HepG2 (cell line): ENCODE data around the gene PTPRF. TPM values are rescaled to one million over a fixed set of nuclear protein-coding genes. Genes with fewer than 3 reads are reported as not detected.

ENCODE experiments used
- ATAC-seq: fragments of 200-7000 bp; cut with Tn5 transposase; 3 replicates; pipeline ENCODE4 v1.9.1; 2020; ENCODE audit warnings: mild to moderate bottlenecking, moderate library complexity
- BruUV-seq: library from RNA; stranded (reverse); fragments of 400-500 nt; replicated peaks from 2 replicates; lab custom pipeline; 2021; lab: Mats Ljungman, UMichigan
- CTCF ChIA-PET: fragments of 300-600 bp; formaldehyde crosslinking; extraction: SDS; loops from one replicate; lab custom pipeline; 2021; ENCODE audit warnings: low total read pairs, inconsistent platforms, low intra/inter-chr PET ratio; lab: Yijun Ruan, JAX
- POLR2A ChIA-PET: fragments of 350-600 bp; sonication (Branson Sonifier 250); formaldehyde crosslinking; loops from one replicate; lab custom pipeline; 2020; ENCODE audit warnings: antibody characterized with exemption, inconsistent platforms; lab: Yijun Ruan, JAX
- DNase-seq: peaks from one replicate; pipeline ENCODE4 v3.0.0-alpha.2; 2015; ENCODE audit warnings: low spot score
- FAIRE-seq: peaks from 3 replicates; lab custom pipeline; 2011; peaks lifted over from hg19 to GRCh38; lab: Jason Lieb, UNC
- H2AFZ ChIP-seq: one replicate; pipeline ENCODE4 v1.6.1; 2011; ENCODE audit warnings: low read length, inconsistent platforms
- H3K27ac ChIP-seq: fragments of 300-600 bp; 3 replicates; pipeline ENCODE4 v1.8.0; 2011; ENCODE audit warnings: mixed run types, mild to moderate bottlenecking, mixed read lengths, low read length, inconsistent platforms; ENCODE audit not compliant: insufficient read depth; ENCODE audit errors: extremely low read length
- H3K27me3 ChIP-seq, 2 experiments: fragments of 200-600 bp in 1 of 2; 2 replicates in 1 of 2; 3 replicates in 1 of 2; pipeline versions ENCODE4 v1.6.0 to v1.8.0; 2011; ENCODE audit warnings: low read length in 2 of 2, mild to moderate bottlenecking in 2 of 2, moderate library complexity in 2 of 2, inconsistent platforms in 1 of 2; ENCODE audit not compliant: insufficient read depth in 2 of 2, control insufficient read depth in 1 of 2
- H3K36me3 ChIP-seq, 2 experiments: fragments of 200-600 bp in 1 of 2; replicated peaks in 1 of 2; 2 replicates in 1 of 2; 3 replicates in 1 of 2; pipeline versions ENCODE4 v1.5.1 to v1.8.0; 2011; ENCODE audit warnings: low read length in 2 of 2, inconsistent platforms in 1 of 2; ENCODE audit not compliant: insufficient read depth in 2 of 2, control insufficient read depth in 1 of 2
- H3K4me1 ChIP-seq: 2 replicates; pipeline ENCODE4 v1.5.1; 2012; ENCODE audit warnings: low read length, inconsistent platforms; ENCODE audit not compliant: insufficient read depth
- H3K4me2 ChIP-seq: 2 replicates; pipeline ENCODE4 v1.6.0; 2011; ENCODE audit warnings: low read depth, low read length, inconsistent platforms
- H3K4me3 ChIP-seq, 3 experiments: fragments of 200-600 bp in 1 of 3; sonication (generic), shearing (Covaris generic) in 1 of 3; replicated peaks in 1 of 3; 2 replicates each; pipeline ENCODE4 v1.5.1; 2011 to 2016; ENCODE audit warnings: low read length in 3 of 3, inconsistent platforms in 2 of 3, low read depth in 2 of 3, mild to moderate bottlenecking in 2 of 3, control low read depth in 1 of 3, mixed read lengths in 1 of 3; ENCODE audit not compliant: insufficient read depth in 1 of 3
- H3K79me2 ChIP-seq: one replicate; pipeline ENCODE4 v1.6.1; 2011; ENCODE audit warnings: low read length, inconsistent platforms; ENCODE audit not compliant: insufficient read depth
- H3K9ac ChIP-seq: 2 replicates; pipeline ENCODE4 v1.6.0; 2011; ENCODE audit warnings: mild to moderate bottlenecking, low read depth, low read length, inconsistent platforms; ENCODE audit not compliant: insufficient read depth
- H3K9me3 ChIP-seq: 2 replicates; pipeline ENCODE4 v1.5.1; 2012; ENCODE audit warnings: mild to moderate bottlenecking, low read length
- H4K20me1 ChIP-seq: 2 replicates; pipeline ENCODE4 v1.6.0; 2011; ENCODE audit warnings: inconsistent platforms, mild to moderate bottlenecking, low read length, moderate library complexity; ENCODE audit not compliant: insufficient read depth
- ARID2 ChIP-seq: sonication (generic); formaldehyde crosslinking; IDR thresholded peaks from 2 replicates; pipeline ENCODE4 v1.8.1; 2022; ENCODE audit warnings: mild to moderate bottlenecking, missing genetic modification reagents, borderline replicate concordance
- BORCS8-MEF2B ChIP-seq: sonication (generic); formaldehyde crosslinking; IDR thresholded peaks from 2 replicates; pipeline ENCODE4 v1.8.0; 2022; ENCODE audit warnings: mild to moderate bottlenecking, missing genetic modification reagents
- ELF3 ChIP-seq: IDR thresholded peaks from 2 replicates; pipeline ENCODE4 v1.6.1; 2016; ENCODE audit warnings: missing genetic modification reagents, missing compliant biosample characterization
- SMAD9 ChIP-seq: sonication (generic); formaldehyde crosslinking; IDR thresholded peaks from 2 replicates; pipeline ENCODE4 v1.5.1; 2020; ENCODE audit warnings: mild to moderate bottlenecking, missing genetic modification reagents
- ZBTB38 ChIP-seq: sonication (generic); formaldehyde crosslinking; IDR thresholded peaks from 2 replicates; pipeline ENCODE4 v1.5.1; 2020; ENCODE audit warnings: mild to moderate bottlenecking, missing genetic modification reagents
- ZBTB46 ChIP-seq: sonication (generic); formaldehyde crosslinking; IDR thresholded peaks from 2 replicates; pipeline ENCODE4 v1.4.0; 2020; ENCODE audit warnings: mild to moderate bottlenecking, missing genetic modification reagents, borderline replicate concordance
- ZNF317 ChIP-seq: sonication (generic); formaldehyde crosslinking; IDR thresholded peaks from 2 replicates; pipeline ENCODE4 v1.5.0; 2020; ENCODE audit warnings: mild to moderate bottlenecking, missing genetic modification reagents
- ZNF318 ChIP-seq: sonication (generic); formaldehyde crosslinking; IDR thresholded peaks from 2 replicates; pipeline ENCODE4 v1.4.0; 2020; ENCODE audit warnings: mild to moderate bottlenecking, missing genetic modification reagents
- ZNF33B ChIP-seq: sonication (generic); formaldehyde crosslinking; IDR thresholded peaks from 2 replicates; pipeline ENCODE4 v1.5.1; 2020; ENCODE audit warnings: mild to moderate bottlenecking, missing genetic modification reagents
- ZNF784 ChIP-seq: sonication (generic); formaldehyde crosslinking; IDR thresholded peaks from 2 replicates; pipeline ENCODE4 v1.5.1; 2020; ENCODE audit warnings: missing genetic modification reagents, mild to moderate bottlenecking, borderline replicate concordance
- ZNF891 ChIP-seq: sonication (generic); formaldehyde crosslinking; IDR thresholded peaks from 2 replicates; pipeline ENCODE4 v1.5.0; 2020; ENCODE audit warnings: mild to moderate bottlenecking, missing genetic modification reagents
- WGBS: methylation state at CpG from one replicate; pipeline ENCODE4 v1.1.6; 2017; ENCODE audit warnings: low lambda C conversion rate; 5-methylcytosine and 5-hydroxymethylcytosine counted together
- in situ Hi-C: cut with HindIII; loops from 2 replicates; pipeline ENCODE4 v1.10.0; 2017; ENCODE audit warnings: low pct_unique_long_range_greater_than_20kb; ENCODE audit not compliant: extremely low pct_ligation_motif_present
- intact Hi-C: fragments of 100-400 bp; cut with micrococcal nuclease; formaldehyde crosslinking; loops from one replicate; pipeline ENCODE4 v1.10.0; 2022; ENCODE audit not compliant: unreplicated experiment
- polyA plus RNA-seq, 8 experiments: library from polyadenylated mRNA; depleted of rRNA in 3 of 8; stranded (reverse) in 7 of 8; unstranded in 1 of 8; fragments of >200 nt; fragmentation: Illumina TruSeq in 4 of 8; extraction: Trizol in 4 of 8; gene quantifications; 2 replicates each; pipeline versions ENCODE4 v1.2.1 to v1.2.3, GENCODE V29; 2011 to 2016; ENCODE audit warnings: low read depth in 4 of 8, missing spikeins in 1 of 8, mixed read lengths in 1 of 8; ENCODE audit not compliant: insufficient read depth in 1 of 8
- total RNA-seq, 5 experiments: library from RNA; depleted of rRNA; stranded (reverse); fragments of >200 nt; fragmentation: Illumina TruSeq; extraction: Trizol; gene quantifications; 2 replicates each; pipeline ENCODE4 v1.2.3, GENCODE V29; 2016; ENCODE audit warnings: low read depth in 1 of 5

Gene PTPRF
- total and polyA plus RNA-seq, 2 of the 13 experiments (the other 11 are each of a cell fraction or from before 2014, with no cell fraction given), result 55.9 to 167 TPM

DNA sequence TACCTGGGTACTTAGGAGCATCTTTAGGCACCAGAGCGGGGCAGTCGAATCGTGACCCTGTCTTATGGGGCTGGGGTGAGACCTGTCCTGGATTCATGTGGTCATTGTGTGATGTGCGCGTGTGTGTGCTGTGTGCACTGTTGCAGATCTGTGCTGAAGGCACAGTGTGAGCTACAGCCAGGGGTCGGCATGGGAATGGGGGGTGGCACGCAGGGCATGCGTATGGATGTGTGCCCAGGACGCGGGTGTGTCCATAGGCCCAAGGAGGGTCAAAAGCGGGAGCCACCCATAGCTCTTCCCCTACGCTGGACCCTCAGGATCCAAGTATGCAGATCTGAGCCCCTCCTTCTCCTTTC is 14.6 kb downstream of the PTPRF start:
- ATAC-seq (peak; percentile 2), DNase-seq (no peak), FAIRE-seq (no peak)
- Histone ChIP-seq H3K9me3 (no peaks in the 10 kb centered on the region), H3K27ac (peak overlapping the region; percentile 96), H4K20me1 (no peaks in the 10 kb centered on the region), H3K36me3 (peaks cover 6 to 23% of the 10 kb centered on the region in 2 experiments; a peak in 3 of 5 replicates), H2AFZ (no peak overlapping the region), H3K79me2 (peaks cover 67% of the 10 kb centered on the region), H3K4me1 (peaks cover 95% of the 10 kb centered on the region), H3K27me3 (no peaks in the 10 kb centered on the region), H3K9ac (peak overlapping the region; percentile 57), H3K4me3 (peak overlapping the region in 1 of 3 experiments; percentile 41; a peak in 1 of 6 replicates), H3K4me2 (peak overlapping the region; percentile 67)
- no TSS peak for BruUV-seq
- CTCF ChIA-PET, result no interaction called here
- POLR2A ChIA-PET, result interaction anchor here (1.5 to 7.7 kb wide), 4 partner anchors 9 to 162 kb away, joined by 4 to 87 read pairs (median 17); partner anchors contain the start of genes KDM4A, PTPRF and ST3GAL3
- intact Hi-C loops, result no loop called here
- in situ Hi-C loops, result no loop called here
- 73% methylated on average over 10 of the region's 12 CpGs for WGBS
- TF ChIP-seq ZNF891 (CRISPR knock-in tag), result 0 out of 2 replicates have a peak, but pooled peaks have one; percentile 6
- TF ChIP-seq SMAD9 (CRISPR knock-in tag), result no peak
- peak; percentile 86; the same call in 1 of the 2 replicates for TF ChIP-seq ZBTB38 (CRISPR knock-in tag)
- TF ChIP-seq BORCS8-MEF2B (CRISPR knock-in tag), result peak; percentile 18; the same call in 1 of the 2 replicates
- peak; percentile 69; the same call in 1 of the 2 replicates for TF ChIP-seq ZNF784 (CRISPR knock-in tag)
- TF ChIP-seq ARID2 (CRISPR knock-in tag), result 0 out of 2 replicates have a peak, but pooled peaks have one; percentile 6
- TF ChIP-seq ELF3 (CRISPR knock-in tag), result no peak
- TF ChIP-seq ZBTB46 (CRISPR knock-in tag), result no peak; the same call in 1 of the 2 replicates
- 0 out of 2 replicates have a peak, but pooled peaks have one; percentile 10 for TF ChIP-seq ZNF318 (CRISPR knock-in tag)
- TF ChIP-seq ZNF317 (CRISPR knock-in tag), result 0 out of 2 replicates have a peak, but pooled peaks have one; percentile 4
- 0 out of 2 replicates have a peak, but pooled peaks have one; percentile 36 for TF ChIP-seq ZNF33B (CRISPR knock-in tag)
